GM12878 (cell line): ENCODE data around the gene SETD4. TPM values are rescaled to one million over a fixed set of nuclear protein-coding genes. Genes with fewer than 3 reads are reported as not detected.

Source experiments
- ATAC-seq: fragments of 200-7000 bp; cut with Tn5 transposase; 3 replicates; pipeline ENCODE4 v1.9.1; 2020; ENCODE audit warnings: mild to moderate bottlenecking, moderate library complexity
- BruUV-seq: library from RNA; stranded (reverse); fragments of 400-500 nt; replicated peaks from 2 replicates; lab custom pipeline; 2021; lab: Mats Ljungman, UMichigan
- CTCF ChIA-PET: fragments of 300-600 bp; sonication (Branson Sonifier 250); formaldehyde crosslinking; extraction: SDS; loops from one replicate; lab custom pipeline; 2021; ENCODE audit warnings: inconsistent platforms; lab: Yijun Ruan, JAX
- POLR2A ChIA-PET: fragments of 350-600 bp; formaldehyde crosslinking; extraction: SDS; loops from one replicate; lab custom pipeline; 2021; ENCODE audit warnings: inconsistent platforms; lab: Charles Lee
- RAD21 ChIA-PET: fragments of 300-600 bp; sonication (Branson Sonifier 250); formaldehyde crosslinking; loops from one replicate; lab custom pipeline; 2023; ENCODE audit warnings: antibody characterized with exemption; ENCODE audit not compliant: unreplicated experiment; lab: Charles Lee
- SMC1A ChIA-PET: fragments of 300-600 bp; sonication (Branson Sonifier 250); formaldehyde crosslinking; loops from one replicate; lab custom pipeline; 2023; ENCODE audit not compliant: unreplicated experiment, uncharacterized antibody; lab: Charles Lee
- DNase-seq: peaks from one replicate; pipeline ENCODE4 v3.0.0-alpha.2; 2011; ENCODE audit warnings: low read depth, low spot score
- FAIRE-seq: peaks from 3 replicates; lab custom pipeline; 2011; peaks lifted over from hg19 to GRCh38; lab: Jason Lieb, UNC
- H2AFZ ChIP-seq: 2 replicates; pipeline ENCODE4 v1.6.0; 2011; ENCODE audit warnings: low read depth, low read length, control low read depth; ENCODE audit not compliant: control insufficient read depth
- H3K27ac ChIP-seq: 2 replicates; pipeline ENCODE4 v1.5.1; 2011; ENCODE audit warnings: control low read depth; ENCODE audit not compliant: control insufficient read depth, insufficient read depth
- H3K27me3 ChIP-seq, 2 experiments: replicated peaks in 1 of 2; 2 replicates each; pipeline versions ENCODE4 v1.6.0 to v1.6.1; 2011; ENCODE audit warnings: low read length in 1 of 2; ENCODE audit not compliant: control insufficient read depth in 2 of 2, insufficient read depth in 2 of 2
- H3K36me3 ChIP-seq, 2 experiments: 2 replicates each; pipeline ENCODE4 v1.5.1; 2011; ENCODE audit warnings: low read length in 1 of 2; ENCODE audit not compliant: control insufficient read depth in 2 of 2, insufficient read depth in 2 of 2
- H3K4me1 ChIP-seq: 2 replicates; pipeline ENCODE4 v1.6.1; 2011; ENCODE audit warnings: mild to moderate bottlenecking, low read length, moderate library complexity, mixed read lengths; ENCODE audit not compliant: control insufficient read depth, insufficient read depth
- H3K4me2 ChIP-seq: 2 replicates; pipeline ENCODE4 v1.6.0; 2011; ENCODE audit warnings: control low read depth; ENCODE audit not compliant: control insufficient read depth, insufficient read depth
- H3K4me3 ChIP-seq: fragments of 200-600 bp; sonication (generic); 2 replicates; pipeline ENCODE4 v1.5.1; 2016
- H3K79me2 ChIP-seq: 2 replicates; pipeline ENCODE4 v1.6.0; 2011; ENCODE audit warnings: low read length; ENCODE audit not compliant: control insufficient read depth, insufficient read depth
- H3K9ac ChIP-seq: 2 replicates; pipeline ENCODE4 v1.8.0; 2011; ENCODE audit warnings: low read length, control low read depth, mixed read lengths; ENCODE audit not compliant: control insufficient read depth, insufficient read depth
- H3K9me3 ChIP-seq: replicated peaks from 3 replicates; pipeline ENCODE4 v1.5.1; 2011; ENCODE audit warnings: mild to moderate bottlenecking, low read length; ENCODE audit not compliant: control insufficient read depth, insufficient read depth
- H4K20me1 ChIP-seq: 2 replicates; pipeline ENCODE4 v1.6.0; 2011; ENCODE audit not compliant: control insufficient read depth, insufficient read depth
- BHLHE40 ChIP-seq, 2 experiments: fragments of 450-650 bp in 1 of 2; IDR thresholded peaks; 2 replicates each; pipeline ENCODE4 v1.6.1; 2011 to 2017; ENCODE audit warnings: low read depth in 2 of 2, borderline replicate concordance in 1 of 2, improper control_type of control experiment in 1 of 2, low read length in 1 of 2, mild to moderate bottlenecking in 1 of 2
- EP300 ChIP-seq, 2 experiments: fragments of 150-350 bp in 1 of 2; IDR thresholded peaks; 2 replicates each; pipeline ENCODE4 v1.6.1; 2011 to 2012; ENCODE audit warnings: low read depth in 2 of 2, low read length in 2 of 2, borderline replicate concordance in 1 of 2, improper control_type of control experiment in 1 of 2, inconsistent platforms in 1 of 2; ENCODE audit not compliant: control insufficient read depth in 1 of 2
- IKZF2 ChIP-seq, 2 experiments: fragments of 450-650 bp; IDR thresholded peaks; 2 replicates each; pipeline ENCODE4 v1.6.1; 2017; ENCODE audit warnings: mild to moderate bottlenecking in 2 of 2, moderate library complexity in 2 of 2
- JUNB ChIP-seq: IDR thresholded peaks from 2 replicates; pipeline ENCODE4 v1.6.1; 2016; ENCODE audit warnings: antibody characterized with exemption, mild to moderate bottlenecking
- RUNX3 ChIP-seq: IDR thresholded peaks from 2 replicates; pipeline ENCODE4 v1.6.1; 2012; ENCODE audit warnings: low read length, inconsistent platforms
- TARDBP ChIP-seq: IDR thresholded peaks from 2 replicates; pipeline ENCODE4 v1.6.1; 2016; ENCODE audit warnings: borderline replicate concordance
- ZBED1 ChIP-seq: IDR thresholded peaks from 2 replicates; pipeline ENCODE4 v1.6.1; 2016; ENCODE audit warnings: borderline replicate concordance
- ZBTB40 ChIP-seq: fragments of 450-650 bp; IDR thresholded peaks from 2 replicates; pipeline ENCODE4 v1.6.1; 2016; ENCODE audit warnings: mild to moderate bottlenecking, moderate library complexity, borderline replicate concordance
- WGBS: methylation state at CpG from one replicate; pipeline ENCODE4 v1.1.6; 2016; ENCODE audit warnings: low lambda C conversion rate; ENCODE audit not compliant: insufficient replicate concordance, insufficient coverage; ENCODE audit errors: missing lambda C conversion rate; 5-methylcytosine and 5-hydroxymethylcytosine counted together
- in situ Hi-C: fragments of 300-500 bp; cut with MboI; formaldehyde crosslinking; loops from 9 replicates; pipeline ENCODE4 v1.14.3; 2018; ENCODE audit warnings: mixed read lengths
- intact Hi-C: fragments of 100-400 bp; cut with micrococcal nuclease; formaldehyde crosslinking; loops from one replicate; pipeline ENCODE4 v1.14.2; 2022; ENCODE audit not compliant: unreplicated experiment
- polyA plus RNA-seq, 11 experiments: library from polyadenylated mRNA; depleted of rRNA in 4 of 11; unstranded in 6 of 11; stranded (reverse) in 5 of 11; fragments of >200 nt; fragmentation: Nextera tagmentation in 4 of 11; fragmentation: Illumina TruSeq in 1 of 11; extraction: Ambion mirVana in 4 of 11; extraction: Trizol in 1 of 11; gene quantifications; 1 replicate in 1 of 11; 2 replicates in 10 of 11; pipeline versions ENCODE4 v1.2.1 to v1.2.3, GENCODE V29; 2011 to 2016; ENCODE audit warnings: inconsistent platforms in 2 of 11, missing spikeins in 2 of 11, low read depth in 1 of 11
- total RNA-seq, 4 experiments: library from RNA; depleted of rRNA in 3 of 4; stranded (reverse); fragments of >200 nt in 3 of 4; fragmentation: Illumina TruSeq in 1 of 4; extraction: Trizol in 1 of 4; gene quantifications; 2 replicates each; pipeline versions ENCODE4 v1.2.1 to v1.2.3, GENCODE V29; 2013 to 2021
- TF ChIP-seq, protein P1 (sequence below): IDR thresholded peaks from 2 replicates; pipeline ENCODE4 v1.6.1; 2011; ENCODE audit warnings: mild to moderate bottlenecking, low read depth, low read length, moderate library complexity; ENCODE audit not compliant: insufficient replicate concordance
- TF ChIP-seq, protein P2 (sequence below): fragments of 450-650 bp; IDR thresholded peaks from 2 replicates; pipeline ENCODE4 v1.6.1; 2017; ENCODE audit warnings: mild to moderate bottlenecking

SETD4 gene
- total and polyA plus RNA-seq, 10 of the 15 experiments (the other 5 are each of a cell fraction or from before 2014, with no cell fraction given), result 10.3 to 37.0 (median 18.6) TPM

GRCh38 chr21:36022427-36023091, 37.8 kb downstream of the SETD4 start (continued):
- TF ChIP-seq, protein P1, sequence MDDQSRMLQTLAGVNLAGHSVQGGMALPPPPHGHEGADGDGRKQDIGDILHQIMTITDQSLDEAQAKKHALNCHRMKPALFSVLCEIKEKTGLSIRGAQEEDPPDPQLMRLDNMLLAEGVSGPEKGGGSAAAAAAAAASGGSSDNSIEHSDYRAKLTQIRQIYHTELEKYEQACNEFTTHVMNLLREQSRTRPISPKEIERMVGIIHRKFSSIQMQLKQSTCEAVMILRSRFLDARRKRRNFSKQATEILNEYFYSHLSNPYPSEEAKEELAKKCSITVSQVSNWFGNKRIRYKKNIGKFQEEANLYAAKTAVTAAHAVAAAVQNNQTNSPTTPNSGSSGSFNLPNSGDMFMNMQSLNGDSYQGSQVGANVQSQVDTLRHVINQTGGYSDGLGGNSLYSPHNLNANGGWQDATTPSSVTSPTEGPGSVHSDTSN, result no peak

- intact Hi-C loops (loop anchor here (10.0 kb wide), 1 partner anchor 1137 kb away; no protein-coding TSS in a partner anchor), in situ Hi-C loops (loop anchor here (10.0 kb wide), 1 partner anchor 1277 kb away; no protein-coding TSS in a partner anchor)
- DNase-seq (peak; percentile 41), FAIRE-seq (no peak), ATAC-seq (peak; percentile 73)
- Histone ChIP-seq H3K79me2 (no peaks in the 10 kb centered on the region), H3K27me3 (no peaks in the 10 kb centered on the region), H2AFZ (no peak overlapping the region), H4K20me1 (no peaks in the 10 kb centered on the region), H3K27ac (no peak overlapping the region), H3K4me1 (peaks cover 16% of the 10 kb centered on the region), H3K9ac (no peak overlapping the region), H3K4me3 (no peak overlapping the region), H3K9me3 (peaks cover 3% of the 10 kb centered on the region), H3K4me2 (no peak overlapping the region; the same call in none of the 2 replicates), H3K36me3 (no peaks in the 10 kb centered on the region)
- BruUV-seq, result no TSS peak
- RAD21 ChIA-PET, result interaction anchor here (1.2 kb wide), 1 partner anchor 1276 kb away, joined by 3 read pairs; no protein-coding TSS in a partner anchor
- SMC1A ChIA-PET, result no interaction called here
- 25% methylated on average over 11 of the region's 11 CpGs for WGBS
- CTCF ChIA-PET, result interaction anchor here (0.6 to 1.3 kb wide), 3 partner anchors 14 to 310 kb away, joined by 3 read pairs; no protein-coding TSS in a partner anchor
- POLR2A ChIA-PET, result no interaction called here
- TF ChIP-seq BHLHE40 (IDR thresholded peaks at IDR 0.05; ENCODE audit: borderline replicate concordance in 1 of 2, low read depth in 2 of 2, low read length in 1 of 2), result peak; percentile 67 to 72; a peak in 2 of 4 replicates
- peak; percentile 28; the same call in 1 of the 2 replicates for TF ChIP-seq JUNB
- no peak for TF ChIP-seq ZBED1
- TF ChIP-seq, protein P1, result no peak
- 0 out of 4 replicates have a peak, but pooled peaks of 1 of the 2 experiments have one; percentile 6 for TF ChIP-seq IKZF2 (IDR thresholded peaks at IDR 0.05)
- no peak for TF ChIP-seq TARDBP
- TF ChIP-seq ZBTB40, result peak; percentile 63
- peak; percentile 47; the same call in 1 of the 2 replicates for TF ChIP-seq RUNX3
- TF ChIP-seq, protein P2, sequence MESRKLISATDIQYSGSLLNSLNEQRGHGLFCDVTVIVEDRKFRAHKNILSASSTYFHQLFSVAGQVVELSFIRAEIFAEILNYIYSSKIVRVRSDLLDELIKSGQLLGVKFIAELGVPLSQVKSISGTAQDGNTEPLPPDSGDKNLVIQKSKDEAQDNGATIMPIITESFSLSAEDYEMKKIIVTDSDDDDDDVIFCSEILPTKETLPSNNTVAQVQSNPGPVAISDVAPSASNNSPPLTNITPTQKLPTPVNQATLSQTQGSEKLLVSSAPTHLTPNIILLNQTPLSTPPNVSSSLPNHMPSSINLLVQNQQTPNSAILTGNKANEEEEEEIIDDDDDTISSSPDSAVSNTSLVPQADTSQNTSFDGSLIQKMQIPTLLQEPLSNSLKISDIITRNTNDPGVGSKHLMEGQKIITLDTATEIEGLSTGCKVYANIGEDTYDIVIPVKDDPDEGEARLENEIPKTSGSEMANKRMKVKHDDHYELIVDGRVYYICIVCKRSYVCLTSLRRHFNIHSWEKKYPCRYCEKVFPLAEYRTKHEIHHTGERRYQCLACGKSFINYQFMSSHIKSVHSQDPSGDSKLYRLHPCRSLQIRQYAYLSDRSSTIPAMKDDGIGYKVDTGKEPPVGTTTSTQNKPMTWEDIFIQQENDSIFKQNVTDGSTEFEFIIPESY, result no peak
- peak; percentile 44 to 71; a peak in 2 of 4 replicates for TF ChIP-seq EP300 (IDR thresholded peaks at IDR 0.05; ENCODE audit: borderline replicate concordance in 1 of 2, control insufficient read depth in 1 of 2, low read depth in 2 of 2, low read length in 2 of 2)
Observed at GRCh38 chr21:36021251-36021837, 39.0 kb downstream of the SETD4 start.
